Left kidney (tissue), 8 donors: ENCODE results near the gene SCYGR8. TPM values are rescaled to one million over a fixed set of nuclear protein-coding genes. Genes with fewer than 3 reads are reported as not detected.
"Not testable (repeated sequence)": the region's sequence is repeated elsewhere in the genome, so short reads cannot be mapped to it uniquely, and the experiment has no call there.

Source experiments
- DNase-seq: peaks from one replicate; pipeline ENCODE4 v3.0.0-alpha.2; 2013
- long read RNA-seq, 8 donors: transcript quantifications; one replicate each; lab custom pipeline, GENCODE V29; 2026
- polyA plus RNA-seq: library from polyadenylated mRNA; unstranded; fragments of 120-200 nt; gene quantifications from one replicate; pipeline ENCODE4 v1.2.1, GENCODE V29; 2013; ENCODE audit not compliant: insufficient read length

The SCYGR8 gene, protein sequence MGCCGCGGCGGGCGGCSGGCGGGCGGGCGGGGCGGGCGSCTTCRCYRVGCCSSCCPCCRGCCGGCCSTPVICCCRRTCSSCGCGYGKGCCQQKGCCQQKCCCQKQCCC
- polyA plus RNA-seq = not detected
- long read RNA-seq, donor 1 = 0 reads
- long read RNA-seq, donor 2 = 0 reads
- long read RNA-seq, donor 3 = 0 reads
- long read RNA-seq, donor 4 = 0 reads
- long read RNA-seq, donor 5 = 0 reads
- long read RNA-seq, donor 6 = 0 reads
- long read RNA-seq, donor 7 = 0 reads
- long read RNA-seq, donor 8 = 0 reads

DNA sequence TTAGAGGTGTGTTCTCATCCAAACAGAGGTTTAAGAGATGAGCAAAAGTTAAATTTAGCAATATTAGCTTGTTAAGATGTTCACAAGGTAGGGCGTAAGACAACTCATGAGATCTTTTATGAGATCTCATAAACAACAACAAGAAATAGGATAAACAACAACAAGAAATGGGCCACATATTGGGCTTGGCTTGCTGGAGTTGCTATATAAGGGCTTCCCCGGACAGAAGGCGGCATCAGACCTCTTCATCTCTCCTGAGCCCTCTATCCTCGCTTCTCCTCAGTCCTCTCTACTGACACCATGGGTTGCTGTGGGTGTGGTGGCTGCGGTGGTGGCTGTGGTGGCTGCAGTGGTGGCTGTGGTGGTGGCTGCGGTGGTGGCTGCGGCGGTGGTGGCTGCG, at the start of gene SCYGR8:
Gene SCYGR8, plus strand, starts transcription at position 301 of the 400 bp plus-strand sequence. Its CDS starts 0 bp downstream, at position 301.
- no peak for DNase-seq

GRCh38 chr2:227696990-227697679, 48.6 kb upstream of the SCYGR8 start:
- no peak for DNase-seq

- DNase-seq = no peak
Measured at GRCh38 chr2:227701556-227701955, 44.1 kb upstream of the SCYGR8 start.

GRCh38 chr2:227703280-227703732, 42.4 kb upstream of the SCYGR8 start:
- DNase-seq = no peak

GRCh38 chr2:227703961-227704360, 41.7 kb upstream of the SCYGR8 start:
- no peak for DNase-seq

GRCh38 chr2:227706859-227707258, 38.8 kb upstream of the SCYGR8 start:
- DNase-seq = no peak

DNA sequence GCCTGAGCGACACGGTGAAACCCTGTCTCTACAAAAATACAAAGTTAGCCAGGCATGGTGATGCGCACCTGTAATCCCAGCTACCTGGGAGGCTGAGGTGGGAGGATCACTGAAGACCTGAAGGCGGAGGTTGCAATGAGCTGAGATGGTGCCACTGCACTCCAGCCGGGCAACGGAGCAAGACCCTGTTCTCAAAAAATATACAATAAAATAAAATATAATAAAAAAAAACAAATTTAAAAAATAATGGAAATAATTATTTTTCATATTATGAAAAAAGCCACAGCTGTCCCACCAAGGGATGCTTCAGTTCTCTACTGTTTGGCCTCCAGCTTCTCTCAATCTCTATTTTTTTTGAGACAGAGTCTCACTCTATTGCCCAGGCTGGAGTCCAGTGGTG, 38.3 kb upstream of the SCYGR8 start:
- no peak for DNase-seq

DNA sequence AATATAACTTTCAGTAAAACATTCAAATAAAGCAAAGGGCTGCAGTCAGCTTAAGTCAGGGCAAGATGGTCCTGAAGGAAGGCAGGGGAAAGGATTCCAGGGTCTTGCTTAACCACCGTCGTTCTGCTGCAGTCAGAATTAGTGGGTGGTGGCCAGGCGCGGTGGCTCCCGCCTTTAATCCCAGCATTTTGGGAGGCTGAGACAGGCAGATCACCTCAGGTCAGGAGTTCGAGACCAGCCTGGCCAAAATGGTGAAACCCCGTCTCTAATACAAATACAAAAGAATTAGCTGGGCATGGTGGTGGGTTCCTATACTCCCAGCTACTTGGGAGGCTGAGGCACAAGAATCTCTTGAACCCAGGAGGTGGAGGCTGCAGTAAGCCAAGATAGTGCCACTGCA, 34.7 kb upstream of the SCYGR8 start:
- no peak for DNase-seq

DNA sequence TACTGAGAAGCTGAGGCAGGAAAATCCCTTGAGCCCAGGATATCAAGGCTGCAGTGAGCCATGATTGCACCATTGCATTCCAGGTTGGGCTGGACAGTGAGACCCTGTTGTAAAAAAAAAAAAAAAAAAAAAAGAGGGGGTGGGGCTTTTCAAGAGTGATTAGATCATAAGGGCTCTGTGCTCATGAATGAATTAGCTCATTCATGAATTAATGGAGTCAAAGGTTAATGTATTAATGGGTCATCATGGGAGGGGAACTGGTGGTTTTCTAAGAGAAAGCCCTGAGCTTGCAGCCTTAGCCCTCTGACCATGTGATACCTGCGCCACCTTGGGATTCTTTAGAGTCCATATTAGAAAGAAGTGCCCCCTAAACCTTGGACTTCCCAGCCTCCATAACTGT, 32.4 kb upstream of the SCYGR8 start:
- no peak for DNase-seq

DNA sequence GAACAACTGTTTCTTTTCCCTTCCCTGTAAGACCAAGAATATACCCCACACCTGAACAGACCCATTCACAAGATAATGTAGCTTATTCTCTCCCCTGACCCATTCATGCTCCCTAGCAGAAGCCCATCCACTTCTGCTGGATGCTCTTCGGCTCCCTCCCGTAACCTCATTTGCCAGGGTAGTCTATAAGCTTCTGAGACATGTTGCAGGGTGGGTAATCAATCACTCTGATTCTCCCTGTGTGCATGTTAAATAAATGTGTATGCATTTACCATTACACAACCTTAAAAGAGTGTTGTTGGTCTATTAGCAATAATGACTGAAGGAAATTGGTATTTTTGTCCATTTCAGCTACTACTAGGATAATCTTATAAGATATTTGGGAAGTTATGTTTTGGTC, 29.2 kb upstream of the SCYGR8 start:
- DNase-seq = no peak

GRCh38 chr2:227717687-227718567, 27.8 kb upstream of the SCYGR8 start, which contains the start of gene SLC19A3:
SLC19A3 (minus strand) TSS chr2:227718028; CDS start chr2:227702318, 15,710 bp downstream.
- peak; percentile 75 for DNase-seq

- no peak for DNase-seq
Measured at GRCh38 chr2:227719641-227720040, 26.1 kb upstream of the SCYGR8 start.

- no peak for DNase-seq
Measured at GRCh38 chr2:227720680-227721079, 25.0 kb upstream of the SCYGR8 start.

DNA sequence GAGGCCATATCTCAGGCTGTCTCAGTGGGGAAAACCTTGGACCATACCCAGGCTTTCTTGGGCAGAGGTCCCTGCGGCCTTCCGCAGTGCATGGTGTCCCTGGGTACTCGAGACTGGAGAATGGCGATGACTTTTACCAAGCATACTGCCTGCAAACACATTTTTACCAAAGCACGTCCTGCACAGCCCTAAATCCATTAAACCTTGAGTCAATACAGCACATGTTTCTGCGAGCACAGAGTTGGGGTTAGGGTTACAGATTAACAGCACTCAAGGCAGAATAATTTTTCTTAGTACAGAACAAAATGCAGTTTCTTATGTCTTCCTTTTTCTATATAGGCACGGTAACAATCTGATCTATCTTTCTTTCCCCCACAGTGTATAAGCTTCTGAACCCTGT, 22.9 kb upstream of the SCYGR8 start:
- not testable (repeated sequence) for DNase-seq

GRCh38 chr2:227724394-227725039, 21.2 kb upstream of the SCYGR8 start, which contains the start of gene SCYGR6:
SCYGR6 (minus strand) TSS chr2:227724757; CDS start chr2:227724757, 0 bp downstream.
- no peak for DNase-seq

GRCh38 chr2:227728035-227728434, 17.7 kb upstream of the SCYGR8 start, which contains the start of gene SCYGR7:
SCYGR7 (plus strand) TSS chr2:227728335; CDS start chr2:227728335, 0 bp downstream.
- no peak for DNase-seq

- no peak for DNase-seq
Measured at GRCh38 chr2:227739351-227739750, 6.3 kb upstream of the SCYGR8 start.

DNA sequence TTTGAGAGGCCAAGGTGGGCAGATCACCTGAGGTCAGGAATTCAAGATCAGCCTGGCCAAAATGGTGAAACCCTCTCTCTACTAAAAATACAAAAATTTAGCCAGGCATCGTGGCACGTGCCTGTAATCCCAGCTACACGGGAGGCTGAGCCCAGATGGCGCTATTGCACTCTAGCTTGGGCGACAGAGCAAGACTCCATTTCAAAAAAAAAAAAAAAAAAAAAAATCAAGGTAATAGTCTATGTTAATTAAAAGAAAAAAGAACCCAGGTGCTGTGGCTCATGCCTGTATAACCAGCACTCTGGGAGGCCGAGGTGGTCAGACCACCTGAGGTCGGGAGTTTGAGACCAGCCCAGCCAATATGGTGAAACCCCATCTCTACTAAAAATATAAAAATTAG, 5.0 kb upstream of the SCYGR8 start:
- not testable (repeated sequence) for DNase-seq

DNA sequence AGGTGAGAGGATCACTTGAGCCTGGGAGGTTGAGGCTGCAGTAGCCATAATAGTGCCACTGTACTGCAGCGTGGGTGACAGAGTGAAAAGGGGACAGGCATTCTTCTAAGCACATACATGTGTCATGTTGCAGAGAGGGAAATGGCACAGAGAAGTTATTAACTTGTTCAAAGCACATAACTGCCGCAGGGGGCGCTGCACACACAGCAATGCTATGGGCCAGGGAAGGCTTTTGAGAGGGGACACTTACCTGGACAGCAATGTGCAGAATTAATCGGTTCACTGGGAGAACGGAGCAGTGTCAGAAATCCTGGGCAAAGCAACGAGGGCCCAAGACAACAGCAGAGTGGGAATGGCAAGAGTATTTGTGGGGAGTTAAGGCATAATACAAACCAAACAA, 2.4 kb downstream of the SCYGR8 start:
- no peak for DNase-seq

DNA sequence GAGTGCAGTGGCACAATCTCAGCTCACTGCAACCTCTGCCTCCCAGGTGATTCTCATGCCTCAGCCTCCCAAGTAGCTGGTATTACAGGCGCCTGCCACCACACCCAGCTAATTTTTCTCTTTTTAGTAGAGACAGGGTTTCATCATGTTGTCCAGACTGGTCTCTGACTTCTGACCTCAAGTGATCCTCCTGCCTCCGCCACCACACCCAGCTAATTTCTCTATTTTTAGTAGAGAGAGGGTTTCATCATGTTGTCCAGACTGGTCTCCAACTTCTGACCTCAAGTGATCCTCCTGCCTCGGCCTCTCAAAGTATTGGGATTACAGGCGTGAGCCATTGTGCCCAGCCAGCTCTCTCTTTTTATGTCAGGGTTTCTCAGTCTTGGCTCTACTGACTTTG, 10.6 kb downstream of the SCYGR8 start:
- not testable (repeated sequence) for DNase-seq

GRCh38 chr2:227759411-227760118, 13.9 kb downstream of the SCYGR8 start:
- no peak for DNase-seq
